Lower lobe of right lung (tissue), 2 donors: ENCODE measurements around the gene ZNF774. TPM values are rescaled to one million over a fixed set of nuclear protein-coding genes. Genes with fewer than 3 reads are reported as not detected.

ENCODE experiments used
- ATAC-seq, 2 donors: fragments of 200-7000 bp; cut with Tn5 transposase; one replicate each; pipeline ENCODE4 v1.9.1; 2020 to 2022; ENCODE audit warnings: mild to moderate bottlenecking in 2 of 2, moderate library complexity in 2 of 2
- DNase-seq: peaks from one replicate; pipeline ENCODE4 v3.0.0-alpha.2; 2020
- H3K27ac ChIP-seq: fragments of 200-600 bp; one replicate; pipeline ENCODE4 v1.8.0; 2022
- H3K27me3 ChIP-seq: fragments of 200-600 bp; one replicate; pipeline ENCODE4 v1.8.0; 2022; ENCODE audit warnings: low read depth
- H3K36me3 ChIP-seq: fragments of 200-600 bp; one replicate; pipeline ENCODE4 v1.8.0; 2022; ENCODE audit warnings: mild to moderate bottlenecking
- H3K4me1 ChIP-seq: fragments of 200-600 bp; one replicate; pipeline ENCODE4 v1.8.0; 2022
- H3K4me3 ChIP-seq: fragments of 200-600 bp; one replicate; pipeline ENCODE4 v1.8.0; 2022; ENCODE audit warnings: mild to moderate bottlenecking
- H3K9me3 ChIP-seq: fragments of 200-600 bp; one replicate; pipeline ENCODE4 v1.8.0; 2022
- CTCF ChIP-seq: fragments of 200-600 bp; IDR thresholded peaks from one replicate; pipeline ENCODE4 v1.8.0; 2022; ENCODE audit warnings: antibody characterized with exemption, mild to moderate bottlenecking
- intact Hi-C: fragments of 100-400 bp; cut with DNase I; formaldehyde crosslinking; loops from one replicate; pipeline ENCODE4 v1.11.0; 2022
- total RNA-seq: library from RNA; stranded (reverse); fragmentation: NEBNext Ultra II Directional; extraction: Animal tissue kit (Norgen Biotek cat#: 25700); gene quantifications from one replicate; pipeline ENCODE4 v1.2.1, GENCODE V29; 2021
- donor health status: DM: no; HTN: yes; CAD: no; lungs with severe emphysema.

Gene ZNF774
- total RNA-seq, 1 donor from 2014 or later: 5.5 TPM

- no peak overlapping the region for H3K27ac ChIP-seq
- TF ChIP-seq CTCF: no peak
Observed at GRCh38 chr15:90348456-90348855, 3.6 kb upstream of the ZNF774 start.

GRCh38 chr15:90349072-90349471 lies 3.0 kb upstream of the ZNF774 start:
- H3K27me3 ChIP-seq: no peaks in the 10 kb centered on the region
- no peak overlapping the region for H3K27ac ChIP-seq
- H3K4me3 ChIP-seq: no peak overlapping the region
- H3K4me1 ChIP-seq: peaks cover 17% of the 10 kb centered on the region
- ATAC-seq: no peak
- H3K9me3 ChIP-seq: no peaks in the 10 kb centered on the region
- no peak for DNase-seq
- no peaks in the 10 kb centered on the region for H3K36me3 ChIP-seq
- no peak for TF ChIP-seq CTCF
- intact Hi-C loops: no loop called here

More at GRCh38 chr15:90348456-90348855, 3.6 kb upstream of the ZNF774 start:
- intact Hi-C loops: no loop called here
- H3K9me3 ChIP-seq: no peaks in the 10 kb centered on the region
- H3K4me3 ChIP-seq: no peak overlapping the region
- ATAC-seq (no peak), DNase-seq (no peak)
- no peaks in the 10 kb centered on the region for H3K27me3 ChIP-seq
- peaks cover 17% of the 10 kb centered on the region for H3K4me1 ChIP-seq
- H3K36me3 ChIP-seq: no peaks in the 10 kb centered on the region

GRCh38 chr15:90349821-90350220 lies 2.3 kb upstream of the ZNF774 start:
- Histone ChIP-seq H3K9me3 (no peaks in the 10 kb centered on the region), H3K4me1 (peaks cover 17% of the 10 kb centered on the region), H3K27me3 (no peaks in the 10 kb centered on the region), H3K36me3 (no peaks in the 10 kb centered on the region), H3K27ac (no peak overlapping the region), H3K4me3 (no peak overlapping the region)
- no peak for TF ChIP-seq CTCF
- DNase-seq (no peak), ATAC-seq (no peak)
- intact Hi-C loops: no loop called here

DNA sequence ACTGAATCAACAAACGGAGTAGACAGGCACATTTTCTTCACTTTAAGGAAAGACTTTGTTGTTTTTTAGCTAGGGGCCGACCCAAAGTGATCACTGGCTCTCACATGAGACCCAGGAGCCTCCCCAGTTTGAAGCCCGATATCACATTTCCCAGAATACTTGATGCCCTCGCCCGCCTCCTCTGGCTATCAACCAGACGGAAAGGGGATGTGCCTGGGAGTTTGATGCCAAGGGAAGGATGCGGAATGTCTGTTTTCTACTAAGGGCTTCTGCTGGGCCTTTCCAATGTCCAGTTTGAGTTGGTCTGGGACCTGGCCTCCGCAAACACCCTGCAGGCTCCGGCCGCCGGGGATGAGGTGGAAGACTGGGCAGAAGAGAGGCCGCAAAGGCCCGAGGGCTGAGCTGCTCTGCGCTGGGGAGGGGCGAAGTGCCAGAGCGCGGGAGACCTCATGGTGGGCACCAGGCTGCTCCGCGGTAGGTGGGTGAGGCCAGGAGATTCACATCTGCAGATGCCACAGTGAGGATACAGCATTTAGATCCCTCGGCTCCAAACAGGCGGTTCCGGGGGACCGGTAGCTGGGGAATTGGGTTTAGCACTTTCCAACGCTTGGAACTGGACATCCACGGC lies 491 bp upstream of the ZNF774 start:
- H3K4me1 ChIP-seq: peaks cover 10% of the 10 kb centered on the region
- no peaks in the 10 kb centered on the region for H3K9me3 ChIP-seq
- DNase-seq (peak; percentile 51), ATAC-seq (peak; percentile 6 to 20)
- H3K27ac ChIP-seq: no peak overlapping the region
- intact Hi-C loops: no loop called here
- TF ChIP-seq CTCF: no peak
- H3K27me3 ChIP-seq: no peaks in the 10 kb centered on the region
- peak overlapping the region; percentile 89 for H3K4me3 ChIP-seq
- H3K36me3 ChIP-seq: no peaks in the 10 kb centered on the region

- Histone ChIP-seq H3K27me3 (no peaks in the 10 kb centered on the region), H3K4me3 (no peak overlapping the region), H3K9me3 (no peaks in the 10 kb centered on the region), H3K36me3 (no peaks in the 10 kb centered on the region), H3K4me1 (peaks cover 10% of the 10 kb centered on the region), H3K27ac (no peak overlapping the region)
- intact Hi-C loops: no loop called here
- ATAC-seq: no peak
- no peak for TF ChIP-seq CTCF
- no peak for DNase-seq
Observed at GRCh38 chr15:90354986-90355385, 2.9 kb downstream of the ZNF774 start.
